ENCODE data around the gene ZIC5. TPM values are rescaled to one million over a fixed set of nuclear protein-coding genes. Genes with fewer than 3 reads are reported as not detected.

Gene ZIC5
- total RNA-seq, 1 donor, result not detected

DNA sequence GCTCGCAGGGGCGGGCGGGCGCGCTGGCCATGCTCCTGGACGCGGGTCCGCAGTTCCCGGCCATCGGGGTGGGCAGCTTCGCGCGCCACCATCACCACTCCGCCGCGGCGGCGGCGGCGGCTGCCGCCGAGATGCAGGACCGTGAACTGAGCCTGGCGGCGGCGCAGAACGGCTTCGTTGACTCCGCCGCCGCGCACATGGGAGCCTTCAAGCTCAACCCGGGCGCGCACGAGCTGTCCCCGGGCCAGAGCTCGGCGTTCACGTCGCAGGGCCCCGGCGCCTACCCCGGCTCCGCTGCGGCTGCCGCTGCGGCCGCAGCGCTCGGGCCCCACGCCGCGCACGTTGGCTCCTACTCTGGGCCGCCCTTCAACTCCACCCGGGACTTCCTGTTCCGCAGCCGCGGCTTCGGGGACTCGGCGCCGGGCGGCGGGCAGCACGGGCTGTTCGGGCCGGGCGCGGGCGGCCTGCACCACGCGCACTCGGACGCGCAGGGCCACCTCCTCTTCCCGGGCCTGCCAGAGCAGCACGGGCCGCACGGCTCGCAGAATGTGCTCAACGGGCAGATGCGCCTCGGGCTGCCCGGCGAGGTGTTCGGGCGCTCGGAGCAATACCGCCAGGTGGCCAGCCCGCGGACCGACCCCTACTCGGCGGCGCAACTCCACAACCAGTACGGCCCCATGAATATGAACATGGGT lies 10.6 kb upstream of the ZIC5 start:
- no peak for DNase-seq (ENCODE audit: low read depth)

DNA sequence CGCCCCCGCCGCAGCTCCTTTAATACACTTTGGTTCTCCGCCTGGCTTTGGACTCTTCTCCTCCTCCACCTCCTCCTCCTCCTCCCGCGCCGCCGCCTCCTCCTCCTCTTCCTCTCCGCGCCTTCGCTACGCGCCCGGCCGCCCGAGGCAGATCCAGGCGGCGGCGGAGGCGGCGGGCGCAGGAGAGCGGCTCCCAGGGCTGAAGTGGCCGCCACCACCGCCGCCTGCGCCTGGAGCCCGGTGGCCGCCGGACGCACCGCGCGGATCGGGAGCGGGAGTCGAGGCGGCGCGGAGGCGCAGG lies 10.1 kb upstream of the ZIC5 start, which contains the start of gene ZIC2:
ZIC2 (plus strand) TSS at position 50 of the 301 bp plus-strand sequence. CDS start 281 bp downstream, outside the sequence.
- TF ChIP-seq, protein P1, sequence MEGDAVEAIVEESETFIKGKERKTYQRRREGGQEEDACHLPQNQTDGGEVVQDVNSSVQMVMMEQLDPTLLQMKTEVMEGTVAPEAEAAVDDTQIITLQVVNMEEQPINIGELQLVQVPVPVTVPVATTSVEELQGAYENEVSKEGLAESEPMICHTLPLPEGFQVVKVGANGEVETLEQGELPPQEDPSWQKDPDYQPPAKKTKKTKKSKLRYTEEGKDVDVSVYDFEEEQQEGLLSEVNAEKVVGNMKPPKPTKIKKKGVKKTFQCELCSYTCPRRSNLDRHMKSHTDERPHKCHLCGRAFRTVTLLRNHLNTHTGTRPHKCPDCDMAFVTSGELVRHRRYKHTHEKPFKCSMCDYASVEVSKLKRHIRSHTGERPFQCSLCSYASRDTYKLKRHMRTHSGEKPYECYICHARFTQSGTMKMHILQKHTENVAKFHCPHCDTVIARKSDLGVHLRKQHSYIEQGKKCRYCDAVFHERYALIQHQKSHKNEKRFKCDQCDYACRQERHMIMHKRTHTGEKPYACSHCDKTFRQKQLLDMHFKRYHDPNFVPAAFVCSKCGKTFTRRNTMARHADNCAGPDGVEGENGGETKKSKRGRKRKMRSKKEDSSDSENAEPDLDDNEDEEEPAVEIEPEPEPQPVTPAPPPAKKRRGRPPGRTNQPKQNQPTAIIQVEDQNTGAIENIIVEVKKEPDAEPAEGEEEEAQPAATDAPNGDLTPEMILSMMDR (IDR thresholded peaks at IDR 0.05; ENCODE audit: insufficient read depth, low read depth, low read length), result no peak
- H3K4me3 ChIP-seq (ENCODE audit: low read depth, low read length), result peak within 1 kb of the TSS; percentile 50
- no peak for DNase-seq (ENCODE audit: low read depth)

More for the DNA sequence above, 10.6 kb upstream of the ZIC5 start:
- TF ChIP-seq, protein P1 (IDR thresholded peaks at IDR 0.05; ENCODE audit: insufficient read depth, low read depth, low read length), result no peak
- no peak overlapping the region for H3K4me3 ChIP-seq (ENCODE audit: low read depth, low read length)

DNA sequence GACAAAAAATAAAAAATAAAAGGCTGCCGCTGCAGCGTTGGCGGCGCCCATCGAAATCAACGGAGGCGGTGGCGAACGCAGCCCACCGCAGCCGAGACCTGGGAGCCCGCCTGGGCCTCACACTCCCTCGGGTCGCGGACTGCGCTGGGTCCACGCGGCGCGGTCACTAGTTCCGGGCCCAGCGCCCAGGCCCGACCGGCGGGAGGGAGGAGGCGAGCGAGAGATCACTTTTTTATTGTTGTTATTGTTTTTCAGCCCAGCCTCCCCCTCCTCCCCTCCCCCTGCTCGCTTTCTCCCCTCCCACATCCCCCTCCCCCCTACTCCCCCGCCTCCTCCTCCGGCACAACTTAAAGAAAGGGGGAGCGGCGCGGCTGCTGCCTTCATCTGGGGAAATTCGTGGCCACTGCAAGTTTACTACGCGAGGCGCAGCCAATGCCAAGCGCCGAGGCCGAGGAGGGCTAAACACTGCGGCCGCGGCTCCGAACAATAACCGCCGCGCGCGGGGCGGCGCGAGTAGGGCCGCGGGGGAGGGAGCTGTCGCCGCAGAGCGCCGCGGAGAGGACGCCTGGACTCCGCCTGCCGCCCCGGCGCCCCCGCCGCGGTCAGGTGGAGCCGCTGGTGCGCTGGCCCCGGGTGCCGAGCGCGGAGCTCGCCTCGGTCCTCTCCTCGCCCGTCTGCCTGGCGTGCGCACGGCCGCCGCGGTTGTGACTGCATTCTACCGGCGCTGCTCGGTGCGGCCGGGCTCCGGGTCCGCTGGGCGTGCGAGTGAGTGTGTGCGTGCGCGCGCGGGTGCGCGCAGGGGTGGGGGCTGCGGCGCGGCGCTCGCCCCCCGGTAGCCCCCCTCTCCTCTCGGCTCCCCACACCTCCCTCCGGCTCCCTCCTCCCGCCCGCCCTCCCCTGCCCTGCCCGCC lies 9.5 kb upstream of the ZIC5 start:
- TF ChIP-seq, protein P1 (IDR thresholded peaks at IDR 0.05; ENCODE audit: insufficient read depth, low read depth, low read length), result no peak
- peak overlapping the region; percentile 50 for H3K4me3 ChIP-seq (ENCODE audit: low read depth, low read length)
- peak; percentile 12 for DNase-seq (ENCODE audit: low read depth)

DNA sequence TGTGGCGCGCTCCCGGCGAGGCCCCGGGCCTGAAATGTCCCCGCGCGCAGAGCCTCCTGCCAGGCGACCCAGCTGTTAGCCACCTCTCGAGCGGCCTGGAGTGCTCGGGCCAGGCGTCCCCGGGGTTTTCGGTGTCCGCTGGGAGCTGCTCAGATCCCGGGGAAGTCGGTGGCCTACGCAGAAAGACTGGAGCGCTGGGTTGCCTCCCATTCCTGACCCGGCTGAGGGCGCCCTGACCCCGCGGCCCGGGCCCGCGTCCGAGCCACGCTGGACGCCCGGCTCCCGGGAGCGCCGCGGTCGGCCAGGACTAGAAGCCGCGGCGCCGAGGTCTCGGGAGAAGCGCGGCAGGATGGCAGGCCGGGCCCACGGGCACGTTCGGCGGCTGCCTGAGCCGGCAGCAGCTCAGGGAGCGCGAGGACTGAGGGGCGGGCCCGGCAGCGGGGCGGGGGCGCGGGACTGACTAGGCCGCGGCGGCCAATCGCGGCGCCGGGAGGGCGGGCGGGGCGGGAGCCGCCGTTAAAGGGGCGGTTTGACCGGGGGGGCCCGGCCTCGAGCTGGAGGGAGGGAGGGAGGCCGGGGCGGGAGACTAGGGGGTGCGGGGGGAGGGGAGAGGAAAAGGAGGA lies 8.7 kb upstream of the ZIC5 start:
- H3K4me3 ChIP-seq (ENCODE audit: low read depth, low read length), result peak overlapping the region; percentile 50
- peak; percentile 52 for DNase-seq (ENCODE audit: low read depth)
- TF ChIP-seq, protein P1 (IDR thresholded peaks at IDR 0.05; ENCODE audit: insufficient read depth, low read depth, low read length), result no peak

DNA sequence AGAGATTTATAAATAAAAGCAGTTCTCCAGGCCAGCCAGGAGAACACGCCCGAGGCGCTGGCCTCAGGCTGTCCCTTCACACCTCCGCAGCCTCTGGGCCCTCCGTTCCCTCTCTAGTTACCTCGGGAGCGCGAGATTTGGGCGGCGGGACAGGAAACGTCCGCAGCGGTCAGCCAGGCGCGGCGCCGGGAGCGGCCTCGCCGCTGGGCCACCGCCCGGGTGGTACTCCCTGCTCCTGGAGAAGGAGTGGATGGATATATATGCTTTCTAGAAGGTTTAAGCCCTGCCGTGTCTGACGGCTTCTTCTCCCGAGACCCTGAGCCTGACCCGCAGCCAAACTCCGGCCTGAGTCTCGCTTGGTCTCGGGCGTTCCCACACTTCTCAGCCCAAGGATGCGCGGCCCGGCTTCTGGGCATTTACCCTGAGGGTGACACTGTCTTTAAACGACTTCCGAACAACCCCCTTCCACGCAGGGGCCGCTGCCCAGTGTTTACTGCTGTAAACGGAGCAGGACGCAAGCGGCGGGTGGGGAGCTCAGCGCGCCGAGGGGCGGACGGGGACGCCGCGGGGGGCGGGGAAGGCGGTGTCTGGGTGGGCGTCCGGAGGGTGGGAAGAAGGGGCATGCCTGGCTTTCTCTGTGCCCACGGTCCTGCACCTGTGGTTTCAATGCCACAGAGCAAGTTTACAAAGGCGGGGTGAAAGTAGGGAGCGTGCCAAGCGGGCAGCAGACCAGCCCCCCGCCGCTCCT lies 8.1 kb upstream of the ZIC5 start:
- DNase-seq (ENCODE audit: low read depth), result no peak
- TF ChIP-seq, protein P1 (IDR thresholded peaks at IDR 0.05; ENCODE audit: insufficient read depth, low read depth, low read length), result no peak
- no peak overlapping the region for H3K4me3 ChIP-seq (ENCODE audit: low read depth, low read length)

DNA sequence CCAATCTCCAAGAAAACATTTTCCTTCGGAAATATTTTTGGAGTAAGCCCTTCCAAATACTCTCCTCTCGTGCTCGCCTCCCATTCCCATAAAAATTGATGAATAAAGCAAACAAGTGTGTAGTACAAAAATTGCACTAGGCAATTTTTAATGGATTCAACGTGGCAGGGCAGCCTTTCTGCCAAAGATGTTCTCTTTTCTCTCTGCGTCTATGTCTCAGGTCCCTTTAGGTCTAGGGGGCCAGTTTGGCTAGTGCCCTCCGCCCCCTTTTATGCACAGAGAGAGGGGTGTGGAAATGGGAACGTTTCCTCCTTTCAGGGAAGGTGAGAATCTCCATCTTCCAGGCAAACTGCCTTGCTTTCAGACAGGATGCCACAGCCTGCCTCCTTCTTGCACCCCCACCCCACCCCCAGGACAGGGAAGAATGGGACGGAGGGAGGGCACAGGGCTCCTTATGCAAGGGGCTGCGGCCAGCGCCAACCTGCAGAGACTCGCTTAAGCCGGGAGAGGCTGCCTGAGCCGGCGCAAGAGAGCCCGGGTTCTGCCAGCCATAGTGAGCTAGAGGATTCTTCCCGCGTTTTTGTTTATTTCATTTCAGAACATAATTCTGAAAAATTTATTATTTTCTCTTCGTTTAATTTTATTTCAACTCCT lies 7.4 kb upstream of the ZIC5 start:
- no peak for DNase-seq (ENCODE audit: low read depth)
- TF ChIP-seq, protein P1 (IDR thresholded peaks at IDR 0.05; ENCODE audit: insufficient read depth, low read depth, low read length), result no peak
- no peak overlapping the region for H3K4me3 ChIP-seq (ENCODE audit: low read depth, low read length)
